GM23338 (cell line): ENCODE measurements around the gene FAM53B. TPM values are rescaled to one million over a fixed set of nuclear protein-coding genes. Genes with fewer than 3 reads are reported as not detected.

ENCODE experiments used
- NANOG ChIP-seq: IDR thresholded peaks from 2 replicates; pipeline ENCODE4 v1.6.1; 2016; ENCODE audit warnings: antibody characterized with exemption, borderline replicate concordance
- POLR2AphosphoS5 ChIP-seq: IDR thresholded peaks from 2 replicates; pipeline ENCODE4 v1.6.1; 2016; ENCODE audit warnings: antibody characterized with exemption, low read depth
- ZNF331 ChIP-seq: fragments of 250-450 bp; sonication (Bioruptor Pico); IDR thresholded peaks from 2 replicates; pipeline ENCODE4 v1.5.0; 2020; ENCODE audit warnings: low read depth, mild to moderate bottlenecking, moderate library complexity
- ZNF462 ChIP-seq: fragments of 250-450 bp; sonication (Bioruptor Pico); IDR thresholded peaks from 2 replicates; pipeline ENCODE4 v1.5.0; 2020; ENCODE audit warnings: mild to moderate bottlenecking, moderate library complexity
- polyA plus RNA-seq: library from polyadenylated mRNA; unstranded; fragments of >200 nt; fragmentation: Nextera tagmentation; extraction: Ambion mirVana; gene quantifications from 2 replicates; pipeline ENCODE4 v1.2.1, GENCODE V29; 2016
- total RNA-seq: library from RNA; depleted of rRNA; stranded (reverse); fragments of >200 nt; shearing (Covaris generic); gene quantifications from 2 replicates; pipeline ENCODE4 v1.2.3, GENCODE V29; 2014
- TF ChIP-seq, protein P1 (sequence below): IDR thresholded peaks from one replicate; pipeline ENCODE4 v1.6.1; 2018; ENCODE audit warnings: antibody characterized with exemption; ENCODE audit not compliant: unreplicated experiment

The FAM53B gene
- total and polyA plus RNA-seq, 2 experiments from 2014 or later = 3.0 to 20.3 TPM

DNA sequence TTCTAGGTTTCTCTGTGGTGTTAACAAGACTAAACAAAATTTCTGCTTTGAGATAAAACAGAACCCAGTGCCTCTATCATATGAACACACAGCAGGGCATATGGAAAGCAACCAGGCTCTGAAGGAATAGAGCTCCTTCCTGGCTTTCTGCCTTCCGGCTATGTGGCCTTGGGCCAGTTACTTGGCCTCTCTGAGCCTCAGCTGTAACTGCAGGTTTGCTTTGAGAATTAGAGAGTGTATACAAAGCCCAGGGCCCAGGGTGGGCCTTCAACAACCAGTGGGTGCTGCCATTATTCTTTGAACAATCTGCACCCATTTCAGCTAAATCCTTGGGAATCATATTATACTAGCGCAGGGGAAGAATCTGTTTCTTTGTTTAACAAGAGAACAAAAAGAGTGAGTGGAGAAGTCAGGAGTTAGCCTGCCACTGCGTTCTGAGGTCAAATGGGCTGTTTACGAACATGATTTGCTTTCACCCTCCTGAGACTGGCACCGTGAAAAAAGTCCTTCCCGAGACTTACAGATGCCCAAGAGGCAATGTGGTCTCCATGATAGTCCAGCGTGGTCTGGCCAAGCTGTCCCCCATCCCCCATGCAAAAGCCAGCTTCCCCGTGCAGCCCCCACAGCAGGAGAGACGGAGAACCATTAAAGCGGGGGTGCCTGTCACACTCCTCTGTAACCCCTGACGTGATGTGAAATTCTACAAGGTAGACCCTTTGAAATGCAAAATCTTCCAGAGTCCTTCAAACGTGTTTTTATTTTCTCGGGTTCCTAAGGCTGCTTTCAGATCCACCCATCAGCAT is 4.9 kb downstream of the FAM53B start (continued):
- TF ChIP-seq ZNF462 (CRISPR knock-in tag) = no peak
- no peak for TF ChIP-seq NANOG
- TF ChIP-seq, protein P1, sequence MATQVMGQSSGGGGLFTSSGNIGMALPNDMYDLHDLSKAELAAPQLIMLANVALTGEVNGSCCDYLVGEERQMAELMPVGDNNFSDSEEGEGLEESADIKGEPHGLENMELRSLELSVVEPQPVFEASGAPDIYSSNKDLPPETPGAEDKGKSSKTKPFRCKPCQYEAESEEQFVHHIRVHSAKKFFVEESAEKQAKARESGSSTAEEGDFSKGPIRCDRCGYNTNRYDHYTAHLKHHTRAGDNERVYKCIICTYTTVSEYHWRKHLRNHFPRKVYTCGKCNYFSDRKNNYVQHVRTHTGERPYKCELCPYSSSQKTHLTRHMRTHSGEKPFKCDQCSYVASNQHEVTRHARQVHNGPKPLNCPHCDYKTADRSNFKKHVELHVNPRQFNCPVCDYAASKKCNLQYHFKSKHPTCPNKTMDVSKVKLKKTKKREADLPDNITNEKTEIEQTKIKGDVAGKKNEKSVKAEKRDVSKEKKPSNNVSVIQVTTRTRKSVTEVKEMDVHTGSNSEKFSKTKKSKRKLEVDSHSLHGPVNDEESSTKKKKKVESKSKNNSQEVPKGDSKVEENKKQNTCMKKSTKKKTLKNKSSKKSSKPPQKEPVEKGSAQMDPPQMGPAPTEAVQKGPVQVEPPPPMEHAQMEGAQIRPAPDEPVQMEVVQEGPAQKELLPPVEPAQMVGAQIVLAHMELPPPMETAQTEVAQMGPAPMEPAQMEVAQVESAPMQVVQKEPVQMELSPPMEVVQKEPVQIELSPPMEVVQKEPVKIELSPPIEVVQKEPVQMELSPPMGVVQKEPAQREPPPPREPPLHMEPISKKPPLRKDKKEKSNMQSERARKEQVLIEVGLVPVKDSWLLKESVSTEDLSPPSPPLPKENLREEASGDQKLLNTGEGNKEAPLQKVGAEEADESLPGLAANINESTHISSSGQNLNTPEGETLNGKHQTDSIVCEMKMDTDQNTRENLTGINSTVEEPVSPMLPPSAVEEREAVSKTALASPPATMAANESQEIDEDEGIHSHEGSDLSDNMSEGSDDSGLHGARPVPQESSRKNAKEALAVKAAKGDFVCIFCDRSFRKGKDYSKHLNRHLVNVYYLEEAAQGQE = no peak
- no peak for TF ChIP-seq POLR2AphosphoS5
- TF ChIP-seq ZNF331 = no peak
